Progenitor cell of endocrine pancreas (in vitro differentiated cells): ENCODE results near the gene IGF1R. TPM values are rescaled to one million over a fixed set of nuclear protein-coding genes. Genes with fewer than 3 reads are reported as not detected.

Experiments
- DNase-seq: peaks from one replicate; pipeline ENCODE4 v3.0.0; 2021; ENCODE audit warnings: low spot score; ENCODE audit not compliant: unreplicated experiment
- H3K27ac Mint-ChIP-seq: 2 replicates; pipeline ENCODE4 v1.8.0; 2021; ENCODE audit warnings: mild to moderate bottlenecking, moderate library complexity, mixed read lengths
- H3K27me3 Mint-ChIP-seq: 2 replicates; pipeline ENCODE4 v1.8.0; 2021; ENCODE audit warnings: mixed read lengths
- H3K36me3 Mint-ChIP-seq: 2 replicates; pipeline ENCODE4 v1.8.0; 2022; ENCODE audit warnings: mixed read lengths; ENCODE audit not compliant: insufficient read depth
- H3K4me1 Mint-ChIP-seq: 2 replicates; pipeline ENCODE4 v1.8.0; 2021; ENCODE audit warnings: low read depth, mixed read lengths
- H3K4me3 Mint-ChIP-seq: 2 replicates; pipeline ENCODE4 v1.8.0; 2021; ENCODE audit warnings: low read depth, mild to moderate bottlenecking, moderate library complexity, mixed read lengths
- H3K9me3 Mint-ChIP-seq: 2 replicates; pipeline ENCODE4 v1.8.0; 2021; ENCODE audit warnings: low read depth, mixed read lengths
- total RNA-seq: library from RNA; stranded (reverse); gene quantifications from 2 replicates; pipeline ENCODE4 v1.2.1, GENCODE V29; 2021
- TF ChIP-seq, protein P1 (sequence below): fragments of 200-600 bp; sonication (generic); IDR thresholded peaks from one replicate; pipeline ENCODE4 v1.5.0; 2021; ENCODE audit warnings: antibody characterized with exemption, mild to moderate bottlenecking; ENCODE audit not compliant: unreplicated experiment

IGF1R gene
- total RNA-seq, 1 donor from 2014 or later: 106 TPM

DNA sequence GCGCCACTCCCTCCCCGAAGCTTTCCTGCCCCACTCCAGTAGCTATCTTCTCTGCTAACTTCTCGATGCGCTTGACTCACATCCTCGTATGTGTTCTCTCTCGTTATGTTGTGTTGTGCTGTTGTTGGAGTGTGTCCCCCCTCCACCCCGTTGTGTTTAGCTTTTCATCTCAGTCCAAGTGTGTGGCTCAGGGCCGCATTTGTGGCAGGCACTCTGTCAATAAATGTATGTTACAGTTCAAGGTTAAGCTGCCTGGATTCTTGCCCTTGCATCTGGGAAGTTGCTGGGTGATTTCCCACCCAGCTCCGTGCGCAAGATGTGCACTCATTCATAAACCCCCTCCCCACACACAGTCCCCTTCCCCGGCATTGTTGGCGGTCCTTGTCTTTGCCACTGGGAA is 287.4 kb downstream of the IGF1R start:
- H3K4me3 Mint-ChIP-seq: no peak overlapping the region
- H3K4me1 Mint-ChIP-seq: no peaks in the 10 kb centered on the region
- TF ChIP-seq, protein P1, sequence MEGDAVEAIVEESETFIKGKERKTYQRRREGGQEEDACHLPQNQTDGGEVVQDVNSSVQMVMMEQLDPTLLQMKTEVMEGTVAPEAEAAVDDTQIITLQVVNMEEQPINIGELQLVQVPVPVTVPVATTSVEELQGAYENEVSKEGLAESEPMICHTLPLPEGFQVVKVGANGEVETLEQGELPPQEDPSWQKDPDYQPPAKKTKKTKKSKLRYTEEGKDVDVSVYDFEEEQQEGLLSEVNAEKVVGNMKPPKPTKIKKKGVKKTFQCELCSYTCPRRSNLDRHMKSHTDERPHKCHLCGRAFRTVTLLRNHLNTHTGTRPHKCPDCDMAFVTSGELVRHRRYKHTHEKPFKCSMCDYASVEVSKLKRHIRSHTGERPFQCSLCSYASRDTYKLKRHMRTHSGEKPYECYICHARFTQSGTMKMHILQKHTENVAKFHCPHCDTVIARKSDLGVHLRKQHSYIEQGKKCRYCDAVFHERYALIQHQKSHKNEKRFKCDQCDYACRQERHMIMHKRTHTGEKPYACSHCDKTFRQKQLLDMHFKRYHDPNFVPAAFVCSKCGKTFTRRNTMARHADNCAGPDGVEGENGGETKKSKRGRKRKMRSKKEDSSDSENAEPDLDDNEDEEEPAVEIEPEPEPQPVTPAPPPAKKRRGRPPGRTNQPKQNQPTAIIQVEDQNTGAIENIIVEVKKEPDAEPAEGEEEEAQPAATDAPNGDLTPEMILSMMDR: no peak
- no peaks in the 10 kb centered on the region for H3K27me3 Mint-ChIP-seq
- peaks cover 22% of the 10 kb centered on the region for H3K36me3 Mint-ChIP-seq
- H3K27ac Mint-ChIP-seq: no peak overlapping the region
- no peak for DNase-seq
- no peaks in the 10 kb centered on the region for H3K9me3 Mint-ChIP-seq

DNA sequence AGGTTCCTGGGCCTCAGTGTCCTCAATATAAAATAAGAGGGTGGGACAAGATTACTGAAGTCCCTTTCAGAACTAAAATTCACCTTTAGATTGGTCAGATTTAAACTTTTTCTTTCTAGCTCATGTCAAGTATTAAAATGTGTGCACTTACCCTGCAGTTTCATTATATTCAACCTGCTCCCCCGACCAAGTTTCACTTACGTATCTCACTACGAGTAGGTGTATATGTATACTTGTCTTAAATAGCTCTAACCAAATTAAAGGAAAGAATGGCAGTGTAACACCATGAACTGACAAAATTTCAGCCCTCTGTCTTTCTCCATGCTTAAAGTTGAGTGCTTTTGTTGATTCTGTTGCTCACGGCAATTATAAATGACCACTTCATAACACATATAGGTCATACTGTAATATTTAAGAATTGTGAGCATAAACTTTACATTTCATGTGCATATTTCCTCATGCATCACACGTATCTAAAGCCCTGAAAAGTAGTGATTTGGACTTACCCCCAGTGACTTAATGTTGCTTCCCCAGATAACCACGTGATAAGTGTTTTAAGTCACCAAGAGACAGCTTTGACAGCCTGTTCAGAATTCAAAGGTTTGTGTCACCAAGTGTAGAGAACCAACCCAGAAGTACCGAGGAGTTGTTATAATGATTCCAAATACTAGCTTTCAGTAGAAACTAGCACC is 289.2 kb downstream of the IGF1R start:
- no peak overlapping the region for H3K4me3 Mint-ChIP-seq
- H3K9me3 Mint-ChIP-seq: no peaks in the 10 kb centered on the region
- peaks cover 24% of the 10 kb centered on the region for H3K36me3 Mint-ChIP-seq
- H3K27ac Mint-ChIP-seq: no peak overlapping the region
- TF ChIP-seq, protein P1: no peak
- H3K4me1 Mint-ChIP-seq: peaks cover 5% of the 10 kb centered on the region
- H3K27me3 Mint-ChIP-seq: no peaks in the 10 kb centered on the region
- DNase-seq: no peak

DNA sequence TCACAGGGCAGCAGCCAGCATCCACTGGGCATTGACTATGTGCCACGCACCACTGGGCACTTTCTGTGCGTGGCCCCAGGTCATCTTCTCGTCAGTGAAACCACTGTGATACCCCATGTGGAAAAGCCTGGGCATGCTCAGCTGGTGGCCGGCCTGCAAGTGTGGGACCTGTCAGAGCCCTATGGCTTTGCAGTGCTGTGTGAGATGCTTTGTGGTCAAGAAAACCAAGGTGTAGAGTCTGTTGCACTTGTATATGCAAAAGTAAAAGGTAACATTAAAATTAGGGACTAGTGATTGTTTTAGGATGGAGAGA is 289.7 kb downstream of the IGF1R start:
- Mint-ChIP-seq H3K36me3 (peaks cover 27% of the 10 kb centered on the region), H3K27me3 (no peaks in the 10 kb centered on the region), H3K9me3 (no peaks in the 10 kb centered on the region), H3K4me1 (peaks cover 5% of the 10 kb centered on the region), H3K4me3 (no peak overlapping the region), H3K27ac (no peak overlapping the region)
- TF ChIP-seq, protein P1: no peak
- DNase-seq: no peak

DNA sequence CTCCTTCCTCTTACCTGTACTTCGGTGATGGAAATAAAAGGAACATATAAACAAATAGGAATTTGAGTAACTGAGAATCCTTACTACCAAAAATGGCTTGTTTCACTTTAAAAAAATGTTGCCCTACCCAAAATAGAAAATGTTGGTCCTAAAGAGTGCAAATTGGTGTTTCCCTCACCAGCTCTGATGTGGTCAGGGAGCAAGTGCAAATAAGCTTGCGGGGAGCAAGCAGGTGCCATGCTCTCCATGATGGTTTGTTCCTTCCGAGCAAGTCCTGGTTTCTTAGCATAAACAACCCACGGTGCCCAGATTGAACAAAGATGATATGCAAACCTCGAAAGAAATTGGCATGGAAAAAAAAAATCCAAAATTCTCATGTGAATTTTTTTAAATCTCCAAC is 290.5 kb downstream of the IGF1R start:
- H3K4me3 Mint-ChIP-seq: no peak overlapping the region
- no peaks in the 10 kb centered on the region for H3K9me3 Mint-ChIP-seq
- no peak overlapping the region for H3K27ac Mint-ChIP-seq
- TF ChIP-seq, protein P1: no peak
- no peaks in the 10 kb centered on the region for H3K27me3 Mint-ChIP-seq
- no peak for DNase-seq
- peaks cover 29% of the 10 kb centered on the region for H3K36me3 Mint-ChIP-seq
- peaks cover 5% of the 10 kb centered on the region for H3K4me1 Mint-ChIP-seq

DNA sequence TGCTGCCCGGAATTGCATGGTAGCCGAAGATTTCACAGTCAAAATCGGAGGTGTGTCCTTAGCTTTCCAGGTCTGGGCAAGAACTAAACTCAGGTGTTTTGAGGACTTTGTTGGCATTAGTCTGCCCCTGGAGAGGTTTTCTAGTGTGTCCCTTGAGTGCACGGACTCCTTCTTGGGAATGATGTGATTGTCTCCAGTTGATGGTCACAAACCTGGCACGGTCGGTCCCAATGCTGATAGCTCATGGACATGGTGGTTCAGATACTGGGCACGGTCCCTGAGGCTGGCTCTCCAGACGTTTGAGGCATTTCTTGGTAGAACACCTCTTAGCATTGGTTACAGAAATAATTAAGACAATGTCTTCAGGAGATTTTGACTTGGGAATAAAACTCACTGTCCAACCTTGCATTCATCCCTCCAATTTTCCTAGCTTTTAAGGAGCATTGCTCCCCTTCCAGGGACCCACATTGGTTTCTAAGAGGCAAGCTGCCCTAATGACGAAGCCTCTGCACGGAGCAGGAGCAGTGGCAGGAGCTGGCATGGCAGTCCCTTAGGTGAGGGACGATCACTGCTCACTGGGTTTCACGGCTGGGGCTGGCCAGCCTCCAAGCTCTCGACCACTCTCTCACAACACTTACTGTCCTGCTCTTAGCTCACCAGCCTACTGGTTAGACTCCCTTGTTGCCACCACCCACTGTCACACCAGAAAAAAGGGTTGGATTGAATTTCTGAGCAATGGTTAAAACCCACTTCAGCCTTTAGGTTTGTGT is 291.2 kb downstream of the IGF1R start:
- Mint-ChIP-seq H3K36me3 (peaks cover 26% of the 10 kb centered on the region), H3K27me3 (no peaks in the 10 kb centered on the region), H3K4me1 (peaks cover 6% of the 10 kb centered on the region), H3K27ac (peak overlapping the region; percentile 24), H3K9me3 (no peaks in the 10 kb centered on the region), H3K4me3 (no peak overlapping the region)
- DNase-seq: no peak
- TF ChIP-seq, protein P1: no peak
